ENCODE data around the gene CSNK1G1. TPM values are rescaled to one million over a fixed set of nuclear protein-coding genes. Genes with fewer than 3 reads are reported as not detected.

The CSNK1G1 gene
- total and polyA plus RNA-seq, 2 of the 8 experiments (the other 6 are each of a cell fraction or from before 2014, with no cell fraction given): 6.0 to 12.9 TPM

GRCh38 chr15:64131547-64131946 lies 224.4 kb downstream of the CSNK1G1 start (continued):
- TF ChIP-seq MAFK (IDR thresholded peaks at IDR 0.05; ENCODE audit: low read depth, low read length) (no peak), RAD21 (IDR thresholded peaks at IDR 0.05 in 1 of 2, conservative IDR thresholded peaks at IDR 0.05 in 1 of 2; ENCODE audit: low read depth in 2 of 2, low read length in 2 of 2) (no peak), RFX5 (IDR thresholded peaks at IDR 0.05; ENCODE audit: borderline replicate concordance, low read depth, low read length) (no peak), HDAC2 (IDR thresholded peaks at IDR 0.05; ENCODE audit: borderline replicate concordance in 1 of 2, low read depth in 2 of 2, low read length in 2 of 2) (no peak)
